RCC 7860 (cell line): Measurements from ENCODE around the gene INPPL1.
"Not testable (repeated sequence)": the region's sequence is repeated elsewhere in the genome, so short reads cannot be mapped to it uniquely, and the experiment has no call there.

Source experiments
- DNase-seq: peaks from one replicate; pipeline ENCODE4 v3.0.0-alpha.2; 2015; ENCODE audit warnings: low spot score
- FAIRE-seq: peaks from 2 replicates; lab custom pipeline; 2012; peaks lifted over from hg19 to GRCh38; lab: Jason Lieb, UNC

Gene INPPL1

DNA sequence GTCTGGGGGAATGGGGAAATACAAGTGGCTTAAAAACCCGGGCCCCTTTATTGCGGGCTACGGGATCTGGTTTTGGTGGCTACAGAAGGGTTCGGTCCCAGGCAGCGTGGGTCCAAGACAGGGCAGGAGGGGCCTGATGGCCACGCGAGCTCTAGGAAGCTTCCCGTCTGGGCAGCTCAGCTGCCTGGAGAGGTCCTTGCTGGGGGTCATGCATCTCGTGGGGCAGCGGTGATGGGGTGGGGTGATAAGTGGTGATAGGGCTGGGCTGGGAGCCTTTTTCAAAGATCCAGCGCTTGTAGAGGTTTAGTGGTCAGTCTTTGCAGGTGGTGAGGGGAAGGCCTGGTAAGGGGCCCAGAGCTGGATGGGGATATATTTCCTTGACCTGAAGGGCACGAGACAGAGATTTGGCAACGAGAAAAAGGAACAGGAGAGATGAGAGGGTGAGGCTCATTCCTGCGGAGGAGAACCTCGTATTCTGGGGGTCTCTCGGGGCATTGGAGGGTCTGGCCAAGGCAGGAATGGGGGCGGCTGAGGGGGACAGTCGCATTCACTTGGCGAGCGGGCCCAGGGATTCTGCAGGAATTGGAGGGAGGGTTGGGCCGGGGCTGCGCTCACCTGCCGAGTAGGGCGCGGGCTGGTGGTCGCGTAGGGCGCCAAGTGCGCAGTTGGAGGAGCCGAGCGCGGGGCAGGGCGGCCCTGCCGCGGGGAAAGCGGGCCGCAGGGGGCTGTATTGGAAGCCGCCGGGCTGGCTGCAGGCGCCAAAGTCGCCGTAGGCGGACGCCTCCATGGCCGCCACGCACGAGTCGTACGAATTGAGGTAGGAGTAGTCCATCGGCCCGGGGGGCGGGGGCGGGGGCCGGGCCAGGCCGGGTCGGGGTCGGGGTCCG is 18.8 kb downstream of the INPPL1 start:
- DNase-seq (no peak), FAIRE-seq (no peak)

DNA sequence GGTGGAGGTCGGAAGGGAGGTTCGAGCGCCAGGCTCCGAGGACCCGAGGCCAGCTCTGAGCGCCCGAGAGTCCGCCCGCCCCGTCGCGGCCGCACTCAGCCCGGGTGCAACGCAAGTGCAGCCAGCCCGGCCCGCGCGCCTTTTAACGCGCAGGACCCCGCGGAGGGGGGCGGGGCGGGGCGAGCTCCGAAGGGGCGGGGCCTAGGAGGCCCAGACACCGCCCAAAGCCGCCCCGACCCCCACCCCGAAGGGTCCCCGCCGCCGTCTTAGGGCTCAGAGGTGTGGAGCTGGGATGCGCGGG is 19.4 kb downstream of the INPPL1 start, which contains the start of gene PHOX2A:
PHOX2A (minus strand) TSS at position 117 of the 301 bp plus-strand sequence. CDS start 172 bp downstream, outside the sequence.
- DNase-seq (no peak), FAIRE-seq (no peak)

DNA sequence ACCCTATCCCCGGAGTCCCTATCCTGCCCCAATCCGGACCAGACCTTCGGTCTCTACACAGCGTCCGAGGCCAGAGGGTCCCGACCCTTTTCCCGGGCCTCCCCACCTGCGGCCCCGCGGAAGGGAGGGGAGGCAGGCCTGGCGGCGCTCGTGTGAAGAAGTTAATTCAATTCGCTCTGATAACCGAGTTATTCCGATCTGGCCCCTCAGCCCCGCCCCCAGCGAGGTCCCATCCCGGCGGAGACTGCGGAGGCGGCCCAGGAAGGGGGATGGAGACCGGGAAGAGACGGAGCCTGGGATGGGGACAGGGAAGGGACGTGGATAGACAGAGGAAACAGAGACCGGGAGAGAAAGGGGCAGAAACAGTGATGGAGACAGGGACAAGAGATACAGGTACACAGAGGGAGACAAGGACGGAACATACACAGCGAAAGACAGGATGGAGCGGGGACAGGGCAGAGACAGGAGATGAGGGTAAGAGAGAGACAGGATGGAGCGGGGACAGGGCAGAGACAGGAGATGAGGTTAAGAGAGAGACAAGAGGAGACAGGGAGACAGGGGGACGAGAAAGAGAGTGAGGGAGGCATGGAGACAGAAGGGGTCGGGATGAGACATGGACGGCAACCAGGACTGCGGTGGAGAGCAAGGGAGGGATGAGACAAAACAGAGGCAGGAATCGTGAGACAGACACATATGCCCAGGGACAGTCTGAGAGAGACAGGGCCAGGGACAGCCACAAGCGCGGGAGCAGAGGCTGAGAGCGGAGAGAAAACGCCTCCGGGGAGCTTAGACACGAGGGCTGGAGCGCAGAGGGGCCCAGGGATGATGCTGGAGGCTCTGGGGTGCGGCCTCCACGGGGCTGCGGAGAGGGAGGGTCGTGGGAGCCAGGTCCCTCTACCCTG is 20.0 kb downstream of the INPPL1 start:
- FAIRE-seq (no peak), DNase-seq (no peak)

DNA sequence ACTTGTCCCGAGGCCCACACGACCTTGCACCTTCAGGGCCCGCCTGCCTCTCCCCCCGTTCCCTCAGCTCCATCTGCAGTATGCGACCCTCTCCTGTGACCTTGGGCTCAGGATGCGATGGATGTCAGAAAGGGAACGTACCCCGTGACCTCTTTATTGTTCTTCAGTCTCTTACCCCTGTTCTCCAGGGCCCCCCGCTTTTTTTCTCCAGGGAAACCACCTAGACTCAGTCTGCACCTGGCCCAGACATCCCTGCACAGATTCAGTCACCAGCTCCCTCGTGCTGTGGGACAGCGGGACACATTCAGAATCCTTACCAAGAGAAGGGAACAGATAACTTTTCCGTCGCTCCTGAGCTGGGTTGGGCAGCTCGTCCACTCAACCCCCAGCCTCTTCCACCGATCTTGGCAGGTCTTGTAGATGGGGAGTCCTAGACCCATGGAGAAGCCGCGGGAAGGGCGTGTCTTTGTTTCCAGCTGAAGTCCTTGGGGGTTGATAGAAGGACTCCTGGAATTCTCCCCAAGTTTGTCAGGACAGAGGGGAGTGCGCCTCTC is 20.8 kb downstream of the INPPL1 start:
- FAIRE-seq (no peak), DNase-seq (no peak)

DNA sequence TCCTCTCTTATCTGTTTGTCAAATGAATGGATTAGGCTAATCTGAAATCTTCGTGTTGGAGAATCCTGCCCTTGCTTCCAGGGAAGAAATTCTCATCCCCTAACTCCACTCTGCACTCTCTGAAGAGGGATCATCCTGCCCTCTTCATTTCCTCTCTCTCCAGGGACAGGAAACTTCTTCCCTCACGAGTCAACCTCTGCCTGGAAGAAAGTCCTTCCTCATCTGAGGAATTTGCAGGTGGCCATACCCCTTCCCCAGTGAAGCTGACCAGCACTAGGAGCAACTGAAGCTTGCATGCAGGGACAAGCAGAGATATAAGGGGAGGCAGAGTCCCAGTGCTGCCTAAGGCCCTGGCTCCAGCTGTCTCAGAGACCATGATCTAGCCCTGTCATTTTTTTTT is 23.0 kb downstream of the INPPL1 start:
- DNase-seq, result no peak
- no peak for FAIRE-seq

GRCh38 chr11:72249961-72250360 is 25.4 kb downstream of the INPPL1 start:
- DNase-seq (no peak), FAIRE-seq (no peak)

- DNase-seq (no peak), FAIRE-seq (no peak)
Observed at GRCh38 chr11:72250661-72251464, 26.3 kb downstream of the INPPL1 start.

- FAIRE-seq (no peak), DNase-seq (no peak)
Observed at GRCh38 chr11:72251614-72252013, 27.0 kb downstream of the INPPL1 start.

GRCh38 chr11:72253392-72253791 is 28.8 kb downstream of the INPPL1 start:
- FAIRE-seq, result no peak

GRCh38 chr11:72254299-72254993 is 29.9 kb downstream of the INPPL1 start:
- DNase-seq (no peak), FAIRE-seq (no peak)

More at GRCh38 chr11:72253392-72253791, 28.8 kb downstream of the INPPL1 start:
- DNase-seq, result no peak

GRCh38 chr11:72257570-72257969 is 33.0 kb downstream of the INPPL1 start:
- FAIRE-seq (no peak), DNase-seq (no peak)

DNA sequence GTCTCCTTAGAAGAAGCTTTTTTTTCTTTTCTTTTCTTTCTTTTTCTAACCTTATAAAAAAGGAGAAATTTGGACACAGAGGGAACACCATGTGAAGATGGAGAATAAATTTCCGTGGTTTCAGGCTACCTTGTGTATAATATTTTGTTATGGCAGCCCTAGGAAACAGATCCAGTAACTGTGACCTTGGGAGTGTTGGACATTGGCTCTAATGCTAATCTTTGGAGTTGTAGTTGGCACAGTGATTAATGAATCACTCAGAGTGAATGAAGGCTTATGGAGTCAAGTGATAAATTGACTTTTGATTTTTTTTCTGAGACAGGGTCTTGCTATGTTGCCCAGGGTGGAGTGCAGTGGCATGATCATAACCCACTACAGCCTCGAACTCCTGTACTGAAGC is 34.9 kb downstream of the INPPL1 start:
- no peak for DNase-seq
- no peak for FAIRE-seq

DNA sequence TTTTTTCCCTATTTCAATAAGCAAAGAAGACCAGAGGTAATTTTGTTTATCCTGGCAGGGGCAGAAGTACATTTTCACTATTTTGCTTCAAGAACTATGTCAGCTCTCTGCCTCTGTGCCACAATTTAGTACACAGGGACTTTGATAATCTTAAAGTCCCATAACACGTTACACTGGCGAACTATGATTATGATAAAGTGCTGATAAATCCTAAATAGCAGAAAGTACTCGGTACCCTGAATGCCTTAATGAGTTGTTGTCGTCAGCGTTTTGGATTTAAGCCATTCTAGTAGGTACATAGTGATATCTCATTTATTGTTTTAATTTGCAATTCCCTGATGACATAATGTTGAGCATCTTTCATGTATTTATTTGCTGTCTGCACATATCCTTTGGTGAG is 36.0 kb downstream of the INPPL1 start:
- FAIRE-seq (no peak), DNase-seq (no peak)

GRCh38 chr11:72263361-72263760 is 38.8 kb downstream of the INPPL1 start:
- DNase-seq (peak; percentile 13), FAIRE-seq (no peak)

DNA sequence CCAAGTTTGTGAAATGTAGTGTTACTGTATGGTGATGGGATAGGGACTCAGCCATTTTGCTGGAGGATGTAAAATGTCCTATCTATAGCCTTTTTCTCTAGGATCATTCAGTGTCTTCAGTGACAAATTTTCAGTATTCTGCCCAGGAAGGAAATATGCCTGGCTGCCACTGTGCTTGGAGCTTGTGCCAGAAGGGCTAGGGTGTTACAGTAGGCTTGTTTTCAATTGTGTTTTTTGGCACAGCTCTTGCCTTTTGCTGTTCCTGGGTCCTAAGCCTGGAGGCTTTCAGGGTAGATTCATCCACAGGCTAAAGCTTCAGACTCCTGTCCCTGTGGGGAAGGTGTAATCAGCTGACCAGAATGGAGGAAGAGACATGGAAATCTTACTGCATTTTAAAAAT is 41.4 kb downstream of the INPPL1 start:
- FAIRE-seq (no peak), DNase-seq (no peak)

GRCh38 chr11:72266960-72267359 is 42.4 kb downstream of the INPPL1 start:
- FAIRE-seq, DNase-seq: not testable (repeated sequence)

- no peak for DNase-seq
- FAIRE-seq, result no peak
Observed at GRCh38 chr11:72267956-72268617, 43.5 kb downstream of the INPPL1 start.

DNA sequence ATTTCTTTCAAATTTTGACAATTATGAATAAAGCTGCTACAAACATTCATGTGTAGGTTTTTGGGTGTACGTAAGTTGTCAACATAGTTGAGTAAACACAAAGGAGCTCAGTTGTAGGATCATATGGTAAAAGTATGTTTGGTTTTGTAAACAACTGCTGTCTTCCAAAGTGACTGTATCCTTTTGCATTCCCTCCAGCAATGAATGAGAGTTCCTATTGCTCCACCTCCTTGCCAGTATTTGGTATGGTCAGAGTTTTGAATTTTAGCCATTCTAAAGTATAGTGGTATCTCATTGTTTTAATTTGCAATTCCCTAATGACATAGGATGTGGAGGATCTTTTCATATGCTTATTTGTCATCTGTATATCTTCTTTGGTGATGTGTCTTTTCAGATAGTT is 47.4 kb downstream of the INPPL1 start:
- FAIRE-seq (no peak), DNase-seq (no peak)

- FAIRE-seq, result no peak
- no peak for DNase-seq
Observed at GRCh38 chr11:72274435-72274834, 49.9 kb downstream of the INPPL1 start.
